Transverse colon (tissue), 4 donors: ENCODE data around the gene CHD3. TPM values are rescaled to one million over a fixed set of nuclear protein-coding genes. Genes with fewer than 3 reads are reported as not detected.

Source experiments
- DNase-seq: peaks from one replicate; pipeline ENCODE4 v3.0.0-alpha.2; 2019
- H3K27ac ChIP-seq, 4 donors: fragments of 200-600 bp; sonication (generic); 2 replicates each; pipeline ENCODE4 v1.5.1; 2016 to 2018; ENCODE audit warnings: inconsistent platforms in 4 of 4
- H3K27me3 ChIP-seq: fragments of 200-600 bp; sonication (generic); 2 replicates; pipeline ENCODE4 v1.5.1; 2017; ENCODE audit warnings: inconsistent platforms
- H3K36me3 ChIP-seq, 4 donors: fragments of 200-600 bp; sonication (generic); 2 replicates each; pipeline ENCODE4 v1.5.1; 2017 to 2019; ENCODE audit warnings: inconsistent platforms in 4 of 4
- H3K4me1 ChIP-seq, 4 donors: fragments of 200-600 bp; sonication (generic); 2 replicates each; pipeline ENCODE4 v1.5.1; 2017 to 2020; ENCODE audit warnings: inconsistent platforms in 4 of 4
- H3K4me3 ChIP-seq, 4 donors: fragments of 200-600 bp; sonication (generic); 1 replicate in 1 of 4; 2 replicates in 3 of 4; pipeline versions ENCODE4 v1.5.1 to v1.6.1; 2017 to 2019; ENCODE audit warnings: inconsistent platforms in 4 of 4
- H3K9me3 ChIP-seq, 2 donors: fragments of 200-600 bp; sonication (generic); 2 replicates each; pipeline ENCODE4 v1.5.1; 2017 to 2019; ENCODE audit warnings: inconsistent platforms in 2 of 2
- CTCF ChIP-seq, 5 experiments: fragments of 200-600 bp in 3 of 5; fragments of 450-650 bp in 2 of 5; sonication (generic) in 3 of 5; IDR thresholded peaks; 1 replicate in 2 of 5; 2 replicates in 3 of 5; pipeline ENCODE4 v1.5.1; 2016 to 2017; ENCODE audit warnings: antibody characterized with exemption in 5 of 5, inconsistent platforms in 3 of 5, mild to moderate bottlenecking in 2 of 5, moderate library complexity in 1 of 5
- EP300 ChIP-seq: sonication (generic); formaldehyde crosslinking; IDR thresholded peaks from one replicate; pipeline ENCODE4 v1.6.1; 2017; ENCODE audit warnings: antibody characterized with exemption, low read depth
- POLR2A ChIP-seq: fragments of 450-650 bp; IDR thresholded peaks from one replicate; pipeline ENCODE4 v1.6.1; 2016; ENCODE audit warnings: antibody characterized with exemption, mild to moderate bottlenecking, moderate library complexity
- POLR2AphosphoS5 ChIP-seq, 3 donors: sonication (generic); formaldehyde crosslinking; IDR thresholded peaks; one replicate each; pipeline ENCODE4 v1.6.1; 2016; ENCODE audit warnings: antibody characterized with exemption in 3 of 3
- WGBS, 2 donors: methylation state at CpG; one replicate each; pipeline ENCODE4 v1.1.5; 2018; ENCODE audit warnings: low coverage in 1 of 2; 5-methylcytosine and 5-hydroxymethylcytosine counted together
- in situ Hi-C, 4 donors: fragments of 200-750 bp; cut with MboI; loops; one replicate each; pipeline versions ENCODE4 v1.15.0 to v1.15.1; 2017; ENCODE audit warnings: low sequenced_read_pairs in 3 of 4, low pct_ligation_motif_present in 1 of 4, low pct_unique_long_range_greater_than_20kb in 1 of 4
- intact Hi-C: fragments of 100-400 bp; cut with DNase I; formaldehyde crosslinking; loops from one replicate; pipeline ENCODE4 v1.15.1; 2023; ENCODE audit warnings: low total_unique reads
- total RNA-seq, 4 donors: library from RNA; depleted of rRNA; stranded (reverse); fragments of >200 nt; gene quantifications; one replicate each; pipeline ENCODE4 v1.1.0, GENCODE V29; 2016

The CHD3 gene
- total RNA-seq, 4 donors from 2014 or later, result 53.0 to 71.6 (median 62.0) TPM

GRCh38 chr17:7856011-7856810 lies 32.4 kb upstream of the CHD3 start:
- Histone ChIP-seq H3K4me1 (peaks cover 26 to 43% (median 35%) of the 10 kb centered on the region in 4 donors), H3K36me3 (peaks cover 0 to 15% (median 6%) of the 10 kb centered on the region in 4 donors), H3K4me3 (peak overlapping the region; percentile 50 to 62 (median 53)), H3K27ac (peak overlapping the region; percentile 90 to 97 (median 94)), H3K9me3 (no peaks in the 10 kb centered on the region), H3K27me3 (no peaks in the 10 kb centered on the region)
- peak; percentile 80 for DNase-seq
- intact Hi-C loops, result loop anchor here (2.0 to 10.0 kb wide), 3 partner anchors 13 to 111 kb away; no protein-coding TSS in a partner anchor
- 0 to 3% methylated on average over 1 to 29 of the region's 29 CpGs for WGBS, 2 donors
- TF ChIP-seq POLR2AphosphoS5 (IDR thresholded peaks at IDR 0.05) (peak; percentile 48 to 60 (median 59)), CTCF (IDR thresholded peaks at IDR 0.05) (no peak), POLR2A (peak; percentile 41)
- in situ Hi-C loops, result loop anchor here in 2 of 4 donors (25.0 kb wide), 1 partner anchor 131 kb away; no protein-coding TSS in a partner anchor

GRCh38 chr17:7856811-7857712 lies 31.5 kb upstream of the CHD3 start, which contains the start of gene NAA38:
NAA38 (minus strand) TSS chr17:7857559; CDS start chr17:7857463, 96 bp downstream.
- peak; percentile 97 for DNase-seq
- peak; percentile 17 to 47 (median 32) for TF ChIP-seq CTCF (IDR thresholded peaks at IDR 0.05)
- TF ChIP-seq POLR2A, result peak; percentile 73
- peak; percentile 90 for TF ChIP-seq POLR2AphosphoS5 (IDR thresholded peaks at IDR 0.05)
- TF ChIP-seq EP300, result no peak
- in situ Hi-C loops, result loop anchor here in 2 of 4 donors (25.0 kb wide), 1 partner anchor 130 kb away; no protein-coding TSS in a partner anchor
- Histone ChIP-seq H3K4me3 (peak within 1 kb of the TSS; percentile 50 to 62 (median 53)), H3K27ac (peak within 1 kb of the TSS; percentile 90 to 97 (median 94)), H3K27me3 (no peaks in the 10 kb centered on the region), H3K9me3 (no peaks in the 10 kb centered on the region), H3K36me3 (peaks cover 0 to 15% (median 6%) of the 10 kb centered on the region in 4 donors), H3K4me1 (peaks cover 24 to 36% (median 28%) of the 10 kb centered on the region in 4 donors)
- WGBS, 2 donors, result 0% methylated on average over 44 of the region's 64 CpGs; no CpG with 5 or more reads in 1 of the 2 donors
- intact Hi-C loops, result loop anchor here (2.0 to 10.0 kb wide), 3 partner anchors 14 to 112 kb away; no protein-coding TSS in a partner anchor

GRCh38 chr17:7857713-7858521 lies 30.7 kb upstream of the CHD3 start, which contains the start of gene CYB5D1:
CYB5D1 (plus strand) TSS chr17:7858003; CDS start chr17:7858135, 132 bp downstream.
- Histone ChIP-seq H3K27ac (peak within 1 kb of the TSS; percentile 90 to 97 (median 94)), H3K36me3 (peaks cover 0 to 12% (median 5%) of the 10 kb centered on the region in 4 donors), H3K9me3 (no peaks in the 10 kb centered on the region), H3K27me3 (no peaks in the 10 kb centered on the region), H3K4me1 (peaks cover 23 to 36% (median 28%) of the 10 kb centered on the region in 4 donors), H3K4me3 (peak within 1 kb of the TSS; percentile 50 to 62 (median 53))
- TF ChIP-seq EP300, result no peak
- TF ChIP-seq POLR2AphosphoS5 (IDR thresholded peaks at IDR 0.05), result peak; percentile 61 to 76 (median 73)
- peak; percentile 64 for TF ChIP-seq POLR2A
- intact Hi-C loops, result loop anchor here (2.0 to 10.0 kb wide), 3 partner anchors 15 to 113 kb away; no protein-coding TSS in a partner anchor
- in situ Hi-C loops, result loop anchor here in 2 of 4 donors (25.0 kb wide), 1 partner anchor 129 kb away; no protein-coding TSS in a partner anchor
- WGBS, 2 donors, result 0 to 3% methylated on average over 3 to 48 of the region's 48 CpGs
- peak; percentile 93 for DNase-seq

GRCh38 chr17:7858522-7858810 lies 30.1 kb upstream of the CHD3 start:
- Histone ChIP-seq H3K27ac (peak overlapping the region; percentile 90 to 97 (median 94)), H3K4me1 (peaks cover 23 to 40% (median 30%) of the 10 kb centered on the region in 4 donors), H3K4me3 (peak overlapping the region in 3 of 4 donors; percentile 50 to 62 (median 56)), H3K36me3 (peaks cover 0 to 6% (median 2%) of the 10 kb centered on the region in 4 donors), H3K27me3 (no peaks in the 10 kb centered on the region), H3K9me3 (no peaks in the 10 kb centered on the region)
- intact Hi-C loops (loop anchor here (5.0 to 10.0 kb wide), 2 partner anchors 34 to 114 kb away; no protein-coding TSS in a partner anchor), in situ Hi-C loops (loop anchor here in 2 of 4 donors (25.0 kb wide), 1 partner anchor 129 kb away; no protein-coding TSS in a partner anchor)
- WGBS, 2 donors, result 43% methylated on average over 20 of the region's 20 CpGs; no CpG with 5 or more reads in 1 of the 2 donors
- peak; percentile 53 for DNase-seq
- TF ChIP-seq POLR2A, result no peak
- TF ChIP-seq CTCF (IDR thresholded peaks at IDR 0.05), result peak; percentile 31 to 67 (median 55)
- TF ChIP-seq POLR2AphosphoS5 (IDR thresholded peaks at IDR 0.05), result no peak
